IMR-90 (cell line): ENCODE measurements around the gene AK3. TPM values are rescaled to one million over a fixed set of nuclear protein-coding genes. Genes with fewer than 3 reads are reported as not detected.

Source experiments
- BHLHE40 ChIP-seq: fragments of 150-350 bp; IDR thresholded peaks from 2 replicates; pipeline ENCODE4 v1.6.1; 2016; ENCODE audit warnings: mild to moderate bottlenecking, low read depth, low read length
- polyA plus RNA-seq, 3 experiments: library from polyadenylated mRNA; depleted of rRNA; stranded (reverse); fragments of >200 nt; gene quantifications; 2 replicates each; pipeline ENCODE4 v1.2.3, GENCODE V29; 2012; ENCODE audit warnings: low replicate concordance in 1 of 3
- total RNA-seq: library from RNA; depleted of rRNA; stranded (reverse); fragments of >200 nt; gene quantifications from 2 replicates; pipeline ENCODE4 v1.2.3, GENCODE V29; 2012
- TF ChIP-seq, protein P1 (sequence below): fragments of 150-350 bp; IDR thresholded peaks from 2 replicates; pipeline ENCODE4 v1.6.1; 2016; ENCODE audit warnings: low read depth, mild to moderate bottlenecking, low read length, moderate library complexity, borderline replicate concordance

The AK3 gene
- total and polyA plus RNA-seq, 2 of the 4 experiments (the other 2 are of a cell fraction), result 24.7 to 26.2 TPM

DNA sequence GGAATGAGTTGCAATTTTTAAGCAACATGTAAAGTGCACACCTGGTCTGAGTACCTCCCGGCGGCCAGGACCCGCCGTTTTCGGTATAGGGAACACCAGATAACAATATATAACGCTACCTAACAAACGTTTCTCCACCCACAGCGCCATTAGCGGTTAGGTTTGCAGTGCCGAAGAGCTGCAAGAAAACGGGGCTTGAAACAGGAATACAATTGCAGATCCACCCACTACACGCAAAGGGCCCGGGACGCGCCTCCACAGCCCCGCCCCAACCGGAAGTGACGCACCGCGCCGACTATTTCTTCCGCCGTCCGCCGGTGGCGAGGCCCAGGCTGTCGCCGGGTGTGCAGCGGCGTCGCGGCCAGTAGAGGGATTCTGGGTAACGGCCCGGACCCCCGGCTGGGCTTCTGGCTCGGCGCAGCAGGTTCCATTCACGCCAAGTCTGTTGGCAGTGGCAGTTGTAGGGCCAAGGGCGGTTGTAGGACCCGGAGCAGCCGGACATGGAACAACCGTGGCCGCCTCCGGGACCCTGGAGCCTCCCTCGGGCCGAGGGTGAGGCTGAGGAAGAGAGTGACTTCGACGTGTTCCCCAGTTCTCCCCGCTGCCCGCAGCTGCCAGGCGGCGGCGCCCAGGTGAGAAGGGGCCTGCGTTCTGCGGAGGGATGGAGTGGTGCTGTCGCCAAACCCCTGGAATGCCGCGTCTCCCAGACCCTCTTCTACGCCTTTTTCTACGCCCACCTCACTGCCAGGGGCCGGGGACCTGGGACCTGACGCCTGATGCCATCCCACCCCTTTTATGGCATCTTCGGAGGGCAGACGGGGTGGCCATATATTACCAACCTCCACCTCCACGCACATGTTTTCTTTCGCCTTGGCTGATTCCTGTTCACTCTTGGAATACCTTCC lies 61.5 kb downstream of the AK3 start, which contains the start of gene CDC37L1 (continued):
- TF ChIP-seq, protein P1, sequence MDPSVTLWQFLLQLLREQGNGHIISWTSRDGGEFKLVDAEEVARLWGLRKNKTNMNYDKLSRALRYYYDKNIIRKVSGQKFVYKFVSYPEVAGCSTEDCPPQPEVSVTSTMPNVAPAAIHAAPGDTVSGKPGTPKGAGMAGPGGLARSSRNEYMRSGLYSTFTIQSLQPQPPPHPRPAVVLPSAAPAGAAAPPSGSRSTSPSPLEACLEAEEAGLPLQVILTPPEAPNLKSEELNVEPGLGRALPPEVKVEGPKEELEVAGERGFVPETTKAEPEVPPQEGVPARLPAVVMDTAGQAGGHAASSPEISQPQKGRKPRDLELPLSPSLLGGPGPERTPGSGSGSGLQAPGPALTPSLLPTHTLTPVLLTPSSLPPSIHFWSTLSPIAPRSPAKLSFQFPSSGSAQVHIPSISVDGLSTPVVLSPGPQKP, result no peak
- TF ChIP-seq BHLHE40, result no peak
